ENCODE measurements around the gene NTRK2. TPM values are rescaled to one million over a fixed set of nuclear protein-coding genes. Genes with fewer than 3 reads are reported as not detected.

The NTRK2 gene
- total RNA-seq, 1 donor from 2014 or later, result 0.02 TPM

- peaks cover 24% of the 10 kb centered on the region for H3K4me1 Mint-ChIP-seq
- H3K4me1 ChIP-seq, result no peaks in the 10 kb centered on the region
- no peaks in the 10 kb centered on the region for H3K79me2 ChIP-seq (ENCODE audit: low read depth)
- TF ChIP-seq EZH2 (IDR thresholded peaks at IDR 0.05) (no peak), EZH2phosphoT487 (IDR thresholded peaks at IDR 0.05) (no peak)
- TF ChIP-seq, protein P1, sequence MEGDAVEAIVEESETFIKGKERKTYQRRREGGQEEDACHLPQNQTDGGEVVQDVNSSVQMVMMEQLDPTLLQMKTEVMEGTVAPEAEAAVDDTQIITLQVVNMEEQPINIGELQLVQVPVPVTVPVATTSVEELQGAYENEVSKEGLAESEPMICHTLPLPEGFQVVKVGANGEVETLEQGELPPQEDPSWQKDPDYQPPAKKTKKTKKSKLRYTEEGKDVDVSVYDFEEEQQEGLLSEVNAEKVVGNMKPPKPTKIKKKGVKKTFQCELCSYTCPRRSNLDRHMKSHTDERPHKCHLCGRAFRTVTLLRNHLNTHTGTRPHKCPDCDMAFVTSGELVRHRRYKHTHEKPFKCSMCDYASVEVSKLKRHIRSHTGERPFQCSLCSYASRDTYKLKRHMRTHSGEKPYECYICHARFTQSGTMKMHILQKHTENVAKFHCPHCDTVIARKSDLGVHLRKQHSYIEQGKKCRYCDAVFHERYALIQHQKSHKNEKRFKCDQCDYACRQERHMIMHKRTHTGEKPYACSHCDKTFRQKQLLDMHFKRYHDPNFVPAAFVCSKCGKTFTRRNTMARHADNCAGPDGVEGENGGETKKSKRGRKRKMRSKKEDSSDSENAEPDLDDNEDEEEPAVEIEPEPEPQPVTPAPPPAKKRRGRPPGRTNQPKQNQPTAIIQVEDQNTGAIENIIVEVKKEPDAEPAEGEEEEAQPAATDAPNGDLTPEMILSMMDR (IDR thresholded peaks at IDR 0.05), result no peak
- H3K27ac ChIP-seq, result no peak overlapping the region
- H3F3A ChIP-seq (ENCODE audit: low read depth), result no peaks in the 10 kb centered on the region
- no peaks in the 10 kb centered on the region for H3K36me3 Mint-ChIP-seq
- DNase-seq (ENCODE audit: low spot score), result no peak
- H4K20me1 ChIP-seq (ENCODE audit: low read depth), result no peaks in the 10 kb centered on the region
- no peaks in the 10 kb centered on the region for H3K36me3 ChIP-seq
- no peaks in the 10 kb centered on the region for H3K27me3 Mint-ChIP-seq (ENCODE audit: insufficient read depth, low read depth)
- no peak overlapping the region for H3K4me2 ChIP-seq
- H3K27ac Mint-ChIP-seq, result no peak overlapping the region
- H3K9ac ChIP-seq, result no peak overlapping the region
- no peaks in the 10 kb centered on the region for H3K9me3 ChIP-seq (ENCODE audit: low read depth)
- no peaks in the 10 kb centered on the region for H3K9me3 Mint-ChIP-seq
- no peak overlapping the region for H3K4me3 ChIP-seq
- no peak overlapping the region for H2AFZ ChIP-seq (replicated peaks)
- H3K4me3 Mint-ChIP-seq, result no peak overlapping the region
- peaks cover 24% of the 10 kb centered on the region for H3K27me3 ChIP-seq
These were observed 28.8 kb downstream of the NTRK2 start for GRCh38 chr9:84698323-84698722.

DNA sequence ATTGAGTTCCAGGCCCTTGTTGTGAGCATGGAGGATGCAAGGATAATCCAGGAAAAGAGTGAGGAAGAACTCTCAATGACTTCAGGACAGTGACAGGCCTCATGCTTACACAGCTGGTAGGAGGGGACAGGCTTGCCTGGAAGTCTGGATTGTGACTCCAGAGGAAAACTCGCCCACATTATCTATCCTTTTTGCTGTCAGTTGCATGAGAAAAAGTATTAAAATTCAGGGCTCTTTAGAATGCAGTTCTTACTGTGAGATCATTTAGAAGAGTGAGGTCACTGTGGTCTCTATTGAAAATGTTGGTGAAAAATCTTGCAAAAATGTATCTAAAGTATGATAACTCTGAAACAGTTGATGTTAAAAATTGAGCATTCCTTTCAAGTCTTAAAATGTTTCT lies 30.5 kb downstream of the NTRK2 start:
- no peak overlapping the region for H3K27ac Mint-ChIP-seq
- H3K9me3 ChIP-seq (ENCODE audit: low read depth), result no peaks in the 10 kb centered on the region
- TF ChIP-seq EZH2 (IDR thresholded peaks at IDR 0.05) (no peak), EZH2phosphoT487 (IDR thresholded peaks at IDR 0.05) (no peak)
- TF ChIP-seq, protein P1 (IDR thresholded peaks at IDR 0.05), result no peak

GRCh38 chr9:84701801-84702200 lies 32.3 kb downstream of the NTRK2 start:
- H3K4me3 ChIP-seq, result no peak overlapping the region
- peaks cover 10% of the 10 kb centered on the region for H3K4me1 ChIP-seq
- TF ChIP-seq EZH2phosphoT487 (IDR thresholded peaks at IDR 0.05), result no peak
- TF ChIP-seq, protein P1 (IDR thresholded peaks at IDR 0.05), result no peak
- TF ChIP-seq EZH2 (IDR thresholded peaks at IDR 0.05), result no peak
- no peak overlapping the region for H3K9ac ChIP-seq
- H3K79me2 ChIP-seq (ENCODE audit: low read depth), result no peaks in the 10 kb centered on the region
- H2AFZ ChIP-seq (replicated peaks), result no peak overlapping the region
- Mint-ChIP-seq H3K4me1 (peaks cover 28% of the 10 kb centered on the region), H3K27me3 (ENCODE audit: insufficient read depth, low read depth) (peaks cover 5% of the 10 kb centered on the region), H3K9me3 (no peaks in the 10 kb centered on the region), H3K36me3 (peaks cover 3% of the 10 kb centered on the region), H3K27ac (peak overlapping the region; percentile 1), H3K4me3 (no peak overlapping the region)
- H3K9me3 ChIP-seq (ENCODE audit: low read depth), result no peaks in the 10 kb centered on the region
- H3K27me3 ChIP-seq, result no peaks in the 10 kb centered on the region
- no peak overlapping the region for H3K27ac ChIP-seq
- peaks cover 9% of the 10 kb centered on the region for H3F3A ChIP-seq (ENCODE audit: low read depth)
- DNase-seq (ENCODE audit: low spot score), result no peak
- H3K4me2 ChIP-seq, result no peak overlapping the region
- H4K20me1 ChIP-seq (ENCODE audit: low read depth), result no peaks in the 10 kb centered on the region
- H3K36me3 ChIP-seq, result no peaks in the 10 kb centered on the region

More for the DNA sequence above, 30.5 kb downstream of the NTRK2 start:
- no peak overlapping the region for H3K27ac ChIP-seq
- peaks cover 3% of the 10 kb centered on the region for H3F3A ChIP-seq (ENCODE audit: low read depth)
- H3K27me3 ChIP-seq, result peaks cover 8% of the 10 kb centered on the region
- DNase-seq (ENCODE audit: low spot score), result no peak
- no peak overlapping the region for H3K4me2 ChIP-seq
- H3K4me1 Mint-ChIP-seq, result peaks cover 23% of the 10 kb centered on the region
- no peak overlapping the region for H3K4me3 ChIP-seq
- no peaks in the 10 kb centered on the region for H3K27me3 Mint-ChIP-seq (ENCODE audit: insufficient read depth, low read depth)
- no peak overlapping the region for H3K4me3 Mint-ChIP-seq
- no peak overlapping the region for H3K9ac ChIP-seq
- no peaks in the 10 kb centered on the region for H3K9me3 Mint-ChIP-seq
- H3K4me1 ChIP-seq, result peaks cover 5% of the 10 kb centered on the region
- H3K79me2 ChIP-seq (ENCODE audit: low read depth), result no peaks in the 10 kb centered on the region
- no peaks in the 10 kb centered on the region for H4K20me1 ChIP-seq (ENCODE audit: low read depth)
- no peaks in the 10 kb centered on the region for H3K36me3 ChIP-seq
- H2AFZ ChIP-seq (replicated peaks), result no peak overlapping the region
- no peaks in the 10 kb centered on the region for H3K36me3 Mint-ChIP-seq

Data from neural progenitor cell (in vitro differentiated cells).